OCI-LY1 (cell line): ENCODE measurements around the gene NUP93.
"Not testable (repeated sequence)": the region's sequence is repeated elsewhere in the genome, so short reads cannot be mapped to it uniquely, and the experiment has no call there.

Experiments
- CTCF ChIP-seq: fragments of 200-600 bp; sonication (generic), shearing (Covaris generic); IDR thresholded peaks from 2 replicates; pipeline ENCODE4 v1.5.1; 2017; ENCODE audit warnings: mild to moderate bottlenecking, antibody characterized with exemption, low read length, moderate library complexity, mixed read lengths
- EZH2 ChIP-seq: fragments of 200-600 bp; sonication (generic), shearing (Covaris generic); IDR thresholded peaks from 2 replicates; pipeline ENCODE4 v1.8.0; 2017; ENCODE audit warnings: borderline replicate concordance, mixed run types, mild to moderate bottlenecking, antibody characterized with exemption, low read length, moderate library complexity, mixed read lengths

- not testable (repeated sequence) for TF ChIP-seq CTCF, EZH2
Observed at GRCh38 chr16:56739378-56739777, 9.4 kb downstream of the NUP93 start.
